ENCODE measurements around the gene ABCD3.
"Not testable (repeated sequence)": the region's sequence is repeated elsewhere in the genome, so short reads cannot be mapped to it uniquely, and the experiment has no call there.

ABCD3 gene

DNA sequence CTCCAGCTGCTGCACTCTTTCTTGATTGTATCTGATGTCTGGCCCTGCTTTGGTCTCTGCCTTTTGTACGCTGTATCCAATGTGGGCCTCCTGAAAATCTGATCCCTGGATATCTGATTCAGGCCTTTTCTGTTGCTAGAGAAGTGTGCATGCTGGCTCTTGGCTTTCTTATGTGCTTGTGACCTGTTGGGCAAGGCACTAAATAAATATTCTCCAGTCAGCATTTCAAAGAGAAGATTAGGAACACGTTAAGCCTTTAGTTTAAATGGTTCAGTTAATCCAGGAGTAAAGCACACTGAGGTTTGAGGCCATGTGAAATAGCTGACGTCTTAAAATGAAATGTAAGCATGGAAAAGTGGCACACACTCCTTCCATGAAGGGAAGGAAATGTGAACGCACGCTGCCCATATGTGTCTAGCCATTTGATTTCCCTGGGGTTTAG lies 132.6 kb downstream of the ABCD3 start:
- DNase-seq (ENCODE audit: low spot score) = no peak

DNA sequence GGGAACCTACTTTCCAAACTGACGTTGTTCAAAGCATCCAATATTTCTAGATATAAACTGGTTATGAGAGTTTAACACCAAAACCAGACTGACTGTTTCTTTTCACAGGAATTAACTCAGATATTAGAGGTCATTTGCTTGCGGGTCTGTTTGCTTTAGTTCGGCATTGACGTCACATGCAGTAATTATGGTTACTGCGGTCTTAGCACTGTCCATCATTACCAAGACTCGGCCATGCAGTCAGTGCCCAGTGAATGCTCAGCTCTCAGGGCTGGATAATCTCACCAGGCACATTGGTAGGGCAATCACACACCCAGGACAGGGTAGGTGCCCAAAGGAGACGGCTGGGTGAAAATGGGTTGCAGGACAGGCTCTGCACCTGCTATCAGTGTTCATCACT lies 133.3 kb downstream of the ABCD3 start:
- DNase-seq (ENCODE audit: low spot score) = no peak

DNA sequence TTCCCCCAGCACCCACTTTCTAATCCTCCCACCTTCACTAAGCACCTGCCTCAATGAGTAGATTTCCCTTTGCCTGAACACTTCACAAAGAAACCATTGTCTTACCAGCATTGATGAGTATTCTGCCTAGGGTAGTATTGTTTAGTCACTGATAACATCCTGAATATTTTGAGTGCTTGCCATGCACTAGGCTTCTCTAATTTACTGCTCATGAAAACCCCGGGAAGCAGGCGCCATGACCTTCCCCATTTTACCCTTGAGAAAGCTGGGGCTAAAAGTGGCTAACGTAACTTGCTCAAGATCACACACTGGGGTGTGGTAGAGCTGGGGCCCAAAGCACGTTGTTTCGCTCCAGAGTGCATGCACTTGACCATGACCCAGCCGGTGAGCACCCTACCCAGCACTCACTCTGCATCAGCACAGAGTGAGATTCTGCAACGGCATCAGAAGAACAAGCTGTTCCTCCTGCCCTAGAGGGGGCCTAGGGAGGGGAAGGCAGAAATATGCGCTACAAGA lies 133.9 kb downstream of the ABCD3 start:
- DNase-seq (ENCODE audit: low spot score) = no peak

DNA sequence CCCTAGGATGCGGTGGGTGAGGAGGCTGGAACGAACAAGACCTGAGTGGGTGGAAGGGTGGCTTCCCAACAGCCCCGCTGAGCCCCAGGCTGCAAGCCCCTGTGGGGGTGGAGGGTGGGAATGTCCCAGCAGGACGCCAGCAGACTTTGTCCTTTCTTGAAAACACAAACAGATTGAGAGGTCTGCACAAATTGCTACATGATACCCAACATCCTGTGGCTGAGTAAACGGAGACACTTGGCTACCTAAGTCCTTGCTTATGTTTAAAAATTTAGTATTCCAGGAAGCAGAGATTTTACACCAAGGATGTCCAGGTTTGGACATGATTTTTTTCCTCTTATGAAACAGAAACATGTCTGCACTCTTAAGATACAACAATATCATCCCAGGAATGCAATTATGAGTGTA lies 135.1 kb downstream of the ABCD3 start:
- DNase-seq (ENCODE audit: low spot score) = peak; percentile 27

DNA sequence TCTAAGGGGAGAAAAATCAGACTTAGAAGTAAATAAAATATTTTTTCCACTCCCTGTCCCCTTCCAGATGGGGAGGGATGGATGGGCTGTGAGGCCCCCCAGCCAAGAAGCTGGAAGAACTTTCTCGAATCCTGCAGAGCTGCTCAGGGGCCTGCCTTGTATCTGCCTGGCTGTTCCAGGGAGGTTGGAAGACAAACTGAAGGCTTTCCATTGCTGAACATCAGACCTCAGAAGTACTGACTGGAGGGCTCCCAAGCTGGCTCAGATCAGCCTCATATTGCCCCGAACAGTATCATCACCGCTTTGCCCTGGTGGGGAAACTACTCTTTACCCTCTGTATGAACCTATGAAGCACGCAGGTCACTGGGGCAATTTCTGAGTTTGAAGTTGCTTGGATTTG lies 135.7 kb downstream of the ABCD3 start:
- no peak for DNase-seq (ENCODE audit: low spot score)

DNA sequence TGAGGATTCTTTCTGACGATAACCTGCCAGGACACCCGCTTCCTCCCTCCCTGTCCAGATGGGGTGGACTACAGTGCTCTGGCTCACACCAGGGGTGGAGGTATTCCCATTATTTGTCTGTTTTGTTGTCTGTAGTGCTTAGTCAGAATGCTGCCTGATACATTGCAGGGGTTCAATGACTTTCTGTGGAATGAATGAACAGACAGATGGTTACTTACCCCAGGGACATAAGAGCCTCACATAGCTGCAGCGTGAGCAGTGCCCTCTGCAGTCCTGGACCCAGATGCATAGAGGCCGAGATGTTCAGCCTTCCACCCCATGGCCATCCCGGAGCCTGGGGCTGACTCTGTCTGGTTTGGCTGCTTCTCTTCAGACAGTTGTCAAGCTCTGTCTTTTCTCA lies 136.4 kb downstream of the ABCD3 start:
- no peak for DNase-seq (ENCODE audit: low spot score)

GRCh38 chr1:94555091-94555490 lies 136.9 kb downstream of the ABCD3 start:
- no peak for DNase-seq (ENCODE audit: low spot score)

GRCh38 chr1:94559921-94560320 lies 141.7 kb downstream of the ABCD3 start:
- DNase-seq (ENCODE audit: low spot score) = no peak

DNA sequence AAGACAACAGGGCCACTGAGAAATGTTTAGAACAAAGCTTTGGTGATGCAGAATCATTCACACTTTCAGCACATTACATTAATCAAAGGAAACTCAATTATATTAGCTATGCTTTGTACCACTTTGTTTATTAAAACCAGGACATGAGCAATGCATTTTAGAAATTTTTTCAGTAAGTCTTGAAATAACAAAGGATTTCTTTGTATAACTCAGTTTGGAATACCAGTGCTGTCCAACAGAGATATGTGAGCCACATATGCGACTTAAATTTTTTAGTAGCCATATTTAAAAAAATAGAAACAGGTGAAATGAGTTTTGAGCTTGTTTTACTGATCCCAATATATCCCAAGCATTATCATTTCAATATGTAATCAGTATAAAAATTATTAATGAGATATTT lies 142.1 kb downstream of the ABCD3 start:
- peak; percentile 30 for DNase-seq (ENCODE audit: low spot score)

DNA sequence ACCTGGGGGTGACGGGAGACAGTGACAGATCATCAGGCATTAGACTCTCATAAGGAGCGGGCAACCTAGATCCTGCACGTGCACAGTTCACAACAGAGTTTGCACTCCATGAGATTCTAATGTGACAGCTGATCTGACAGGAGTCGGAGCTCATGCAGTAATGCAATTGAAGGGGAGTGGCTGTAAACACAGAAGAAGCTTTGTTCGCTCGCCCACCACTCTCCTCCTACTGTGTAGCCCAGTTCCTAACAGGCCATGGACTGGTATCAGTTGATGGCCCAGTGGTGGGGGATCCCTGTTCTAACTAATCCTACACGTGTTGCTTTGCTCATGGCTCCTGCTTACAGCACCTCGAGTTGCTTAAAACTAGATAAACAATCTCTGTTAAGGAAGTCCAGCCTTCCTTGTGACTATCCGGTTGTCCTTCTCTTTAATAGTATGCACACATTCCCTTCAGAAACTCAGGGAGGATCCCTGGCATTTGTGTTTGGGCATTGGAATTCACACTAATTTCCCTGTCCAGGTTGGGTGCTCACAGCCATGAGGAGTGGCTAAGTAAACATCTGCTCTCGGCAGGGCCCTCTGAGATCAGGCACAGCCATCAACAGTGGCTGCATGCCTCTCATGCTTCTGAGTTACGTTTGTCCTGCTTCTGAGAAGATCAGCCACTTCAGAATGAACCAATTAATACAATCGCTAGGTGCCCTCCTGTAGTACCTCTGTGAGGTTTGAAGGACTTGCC lies 144.5 kb downstream of the ABCD3 start:
- no peak for DNase-seq (ENCODE audit: low spot score)

GRCh38 chr1:94565901-94566300 lies 147.7 kb downstream of the ABCD3 start:
- DNase-seq (ENCODE audit: low spot score) = no peak

GRCh38 chr1:94566436-94566835 lies 148.2 kb downstream of the ABCD3 start:
- DNase-seq (ENCODE audit: low spot score) = not testable (repeated sequence)

GRCh38 chr1:94567975-94568607 lies 149.9 kb downstream of the ABCD3 start:
- not testable (repeated sequence) for DNase-seq (ENCODE audit: low spot score)
